HFFc6 (cell line): ENCODE data around the gene RAB28. TPM values are rescaled to one million over a fixed set of nuclear protein-coding genes. Genes with fewer than 3 reads are reported as not detected.

Source experiments
- DNase-seq: peaks from one replicate; pipeline ENCODE4 v3.0.0-alpha.2; 2018
- H3K27ac Mint-ChIP-seq: 2 replicates; pipeline ENCODE4 v1.8.0; 2020; ENCODE audit warnings: mild to moderate bottlenecking, mixed read lengths
- H3K27me3 Mint-ChIP-seq: 2 replicates; pipeline ENCODE4 v1.8.0; 2021; ENCODE audit warnings: mild to moderate bottlenecking, moderate library complexity, mixed read lengths; ENCODE audit not compliant: insufficient read depth
- H3K36me3 Mint-ChIP-seq: 2 replicates; pipeline ENCODE4 v1.8.0; 2021; ENCODE audit warnings: low read depth, mixed read lengths
- H3K4me1 Mint-ChIP-seq: 2 replicates; pipeline ENCODE4 v1.8.0; 2020; ENCODE audit warnings: low read depth, mixed read lengths
- H3K4me3 Mint-ChIP-seq: 2 replicates; pipeline ENCODE4 v1.8.0; 2020; ENCODE audit warnings: mild to moderate bottlenecking, moderate library complexity, mixed read lengths
- H3K9me3 Mint-ChIP-seq: 2 replicates; pipeline ENCODE4 v1.8.0; 2020; ENCODE audit warnings: mild to moderate bottlenecking, mixed read lengths
- CTCF ChIP-seq: fragments of 200-600 bp; sonication (generic); IDR thresholded peaks from 2 replicates; pipeline ENCODE4 v1.5.0; 2021; ENCODE audit warnings: antibody characterized with exemption, mild to moderate bottlenecking
- total RNA-seq, 6 experiments: library from RNA; stranded (reverse); fragmentation: NEBNext Ultra II Directional; extraction: Animal tissue kit (Norgen Biotek cat#: 25700); gene quantifications; 2 replicates in 1 of 6; 3 replicates in 5 of 6; pipeline ENCODE4 v1.2.3, GENCODE V29; 2021

The RAB28 gene
- total RNA-seq, 6 experiments from 2014 or later, result 11.4 to 13.1 (median 12.4) TPM

- no peak for TF ChIP-seq CTCF
- Mint-ChIP-seq H3K9me3 (no peaks in the 10 kb centered on the region), H3K27ac (no peak overlapping the region), H3K27me3 (no peaks in the 10 kb centered on the region; the same call in 1 of the 2 replicates), H3K36me3 (no peaks in the 10 kb centered on the region), H3K4me3 (no peak overlapping the region), H3K4me1 (peaks cover 46% of the 10 kb centered on the region)
- no peak for DNase-seq
Measured at GRCh38 chr4:13327991-13328390, 156.1 kb downstream of the RAB28 start.

GRCh38 chr4:13325744-13326143 is 158.4 kb downstream of the RAB28 start:
- TF ChIP-seq CTCF, result no peak
- no peak for DNase-seq
- Mint-ChIP-seq H3K9me3 (no peaks in the 10 kb centered on the region), H3K27me3 (no peaks in the 10 kb centered on the region; the same call in 1 of the 2 replicates), H3K4me3 (no peak overlapping the region), H3K4me1 (peaks cover 49% of the 10 kb centered on the region), H3K27ac (no peak overlapping the region), H3K36me3 (peaks cover 7% of the 10 kb centered on the region; the same call in 1 of the 2 replicates)

- TF ChIP-seq CTCF, result no peak
- DNase-seq, result no peak
- peaks cover 7% of the 10 kb centered on the region; the same call in 1 of the 2 replicates for H3K36me3 Mint-ChIP-seq
- H3K4me1 Mint-ChIP-seq, result peaks cover 33% of the 10 kb centered on the region
- no peak overlapping the region for H3K27ac Mint-ChIP-seq
- H3K4me3 Mint-ChIP-seq, result no peak overlapping the region
- H3K27me3 Mint-ChIP-seq, result no peaks in the 10 kb centered on the region; the same call in 1 of the 2 replicates
- H3K9me3 Mint-ChIP-seq, result no peaks in the 10 kb centered on the region
Measured at GRCh38 chr4:13323921-13324320, 160.2 kb downstream of the RAB28 start.

- peaks cover 21% of the 10 kb centered on the region for H3K4me1 Mint-ChIP-seq
- peaks cover 7% of the 10 kb centered on the region; the same call in 1 of the 2 replicates for H3K36me3 Mint-ChIP-seq
- H3K27ac Mint-ChIP-seq, result peak overlapping the region; percentile 66
- H3K27me3 Mint-ChIP-seq, result no peaks in the 10 kb centered on the region; the same call in 1 of the 2 replicates
- DNase-seq, result peak; percentile 92
- no peak for TF ChIP-seq CTCF
- H3K4me3 Mint-ChIP-seq, result no peak overlapping the region
- H3K9me3 Mint-ChIP-seq, result no peaks in the 10 kb centered on the region
Measured at GRCh38 chr4:13322681-13323101, 161.4 kb downstream of the RAB28 start.

Other genes with a start within 250 kb of the RAB28 start
- gene NKX3-2, start 60.2 kb upstream of the RAB28 start, total RNA-seq, result under 1 TPM in 5 of 6 experiments, not detected in 1; 0.07 to 0.17 (median 0.11) TPM
- gene BOD1L1, start 143.4 kb upstream of the RAB28 start, total RNA-seq, result 10 to 100 TPM; 22.9 to 24.9 (median 24.6) TPM